GDM1 (cell line): ENCODE results near the gene DENND1B.
A peak's percentile ranks its signal among the peaks of the same experiment; 100 is the strongest.

Experiments used
- DNase-seq: peaks from one replicate; lab custom pipeline; 2025; lab: John Stamatoyannopoulos, UW

Gene DENND1B

GRCh38 chr1:197775282-197776262, at the start of gene DENND1B:
Gene DENND1B, minus strand, starts transcription at chr1:197775480. Its CDS starts 325 bp downstream, at chr1:197775155.
- DNase-seq, result peak; percentile 86

- no peak for DNase-seq
Measured at GRCh38 chr1:197814306-197814705, 39.0 kb upstream of the DENND1B start.

- DNase-seq, result no peak
Measured at GRCh38 chr1:197813741-197814140, 38.5 kb upstream of the DENND1B start.

GRCh38 chr1:197811769-197812168, 36.5 kb upstream of the DENND1B start:
- no peak for DNase-seq

GRCh38 chr1:197810812-197811211, 35.5 kb upstream of the DENND1B start:
- DNase-seq, result no peak

GRCh38 chr1:197808880-197809279, 33.6 kb upstream of the DENND1B start:
- DNase-seq, result no peak

- no peak for DNase-seq
Measured at GRCh38 chr1:197807739-197808453, 32.6 kb upstream of the DENND1B start.

- DNase-seq, result no peak
Measured at GRCh38 chr1:197807216-197807615, 31.9 kb upstream of the DENND1B start.

GRCh38 chr1:197806718-197807117, 31.4 kb upstream of the DENND1B start:
- DNase-seq, result no peak

- DNase-seq, result no peak
Measured at GRCh38 chr1:197801684-197802083, 26.4 kb upstream of the DENND1B start.

GRCh38 chr1:197801111-197801482, 25.8 kb upstream of the DENND1B start:
- no peak for DNase-seq

GRCh38 chr1:197800379-197801110, 25.3 kb upstream of the DENND1B start:
- no peak for DNase-seq

GRCh38 chr1:197799271-197799670, 24.0 kb upstream of the DENND1B start:
- no peak for DNase-seq

GRCh38 chr1:197798492-197798891, 23.2 kb upstream of the DENND1B start:
- no peak for DNase-seq

- DNase-seq, result no peak
Measured at GRCh38 chr1:197797010-197797409, 21.7 kb upstream of the DENND1B start.

- DNase-seq, result no peak
Measured at GRCh38 chr1:197788741-197789739, 13.8 kb upstream of the DENND1B start.

- DNase-seq, result no peak
Measured at GRCh38 chr1:197787623-197788536, 12.6 kb upstream of the DENND1B start.

- no peak for DNase-seq
Measured at GRCh38 chr1:197787056-197787455, 11.8 kb upstream of the DENND1B start.

GRCh38 chr1:197786280-197786679, 11.0 kb upstream of the DENND1B start:
- DNase-seq, result no peak

- DNase-seq, result no peak
Measured at GRCh38 chr1:197783510-197783948, 8.2 kb upstream of the DENND1B start.
